ENCODE results near the gene CD52.

Gene CD52

GRCh38 chr1:26358411-26359384 is 40.9 kb downstream of the CD52 start:
- no peak overlapping the region for H3K4me3 ChIP-seq (IDR thresholded peaks at IDR 0.05; ENCODE audit: insufficient read depth, low read depth, low read length)
- H2AFZ ChIP-seq (ENCODE audit: low read depth), result no peak overlapping the region
- no peak overlapping the region for H3K9ac ChIP-seq
- H4K20me1 ChIP-seq (ENCODE audit: insufficient read depth), result no peaks in the 10 kb centered on the region
- H3K27ac ChIP-seq, result no peak overlapping the region
- H3K36me3 ChIP-seq (ENCODE audit: insufficient read depth), result no peaks in the 10 kb centered on the region
- TF ChIP-seq CTCF (conservative IDR thresholded peaks at IDR 0.05; ENCODE audit: low read depth, low read length), result no peak
- no peaks in the 10 kb centered on the region for H3K79me2 ChIP-seq (ENCODE audit: insufficient read depth, low read depth)
- no peaks in the 10 kb centered on the region for H3K27me3 ChIP-seq (ENCODE audit: insufficient read depth, low read depth)
- peaks cover 2% of the 10 kb centered on the region for H3K4me1 ChIP-seq (ENCODE audit: low read depth, poor library complexity, severe bottlenecking)
- no peak overlapping the region for H3K4me2 ChIP-seq

- Histone ChIP-seq H3K27ac (no peak overlapping the region), H3K4me3 (IDR thresholded peaks at IDR 0.05; ENCODE audit: insufficient read depth, low read depth, low read length) (no peak overlapping the region), H3K36me3 (ENCODE audit: insufficient read depth) (no peaks in the 10 kb centered on the region), H3K4me2 (no peak overlapping the region), H3K4me1 (ENCODE audit: low read depth, poor library complexity, severe bottlenecking) (peaks cover 6% of the 10 kb centered on the region), H3K9ac (no peak overlapping the region), H2AFZ (ENCODE audit: low read depth) (no peak overlapping the region), H3K79me2 (ENCODE audit: insufficient read depth, low read depth) (no peaks in the 10 kb centered on the region), H4K20me1 (ENCODE audit: insufficient read depth) (no peaks in the 10 kb centered on the region), H3K27me3 (ENCODE audit: insufficient read depth, low read depth) (peaks cover 13% of the 10 kb centered on the region; the same call in 1 of the 2 replicates)
- TF ChIP-seq CTCF (conservative IDR thresholded peaks at IDR 0.05; ENCODE audit: low read depth, low read length), result no peak
Observed at GRCh38 chr1:26359981-26360806, 42.4 kb downstream of the CD52 start.

GRCh38 chr1:26360807-26361604 is 43.2 kb downstream of the CD52 start:
- no peaks in the 10 kb centered on the region for H3K79me2 ChIP-seq (ENCODE audit: insufficient read depth, low read depth)
- H3K9ac ChIP-seq, result no peak overlapping the region
- H3K4me3 ChIP-seq (IDR thresholded peaks at IDR 0.05; ENCODE audit: insufficient read depth, low read depth, low read length), result no peak overlapping the region
- peaks cover 6% of the 10 kb centered on the region for H3K4me1 ChIP-seq (ENCODE audit: low read depth, poor library complexity, severe bottlenecking)
- H3K4me2 ChIP-seq, result no peak overlapping the region
- no peak overlapping the region for H2AFZ ChIP-seq (ENCODE audit: low read depth)
- H3K27me3 ChIP-seq (ENCODE audit: insufficient read depth, low read depth), result peaks cover 18% of the 10 kb centered on the region; the same call in 1 of the 2 replicates
- H4K20me1 ChIP-seq (ENCODE audit: insufficient read depth), result no peaks in the 10 kb centered on the region
- H3K27ac ChIP-seq, result no peak overlapping the region
- H3K36me3 ChIP-seq (ENCODE audit: insufficient read depth), result no peaks in the 10 kb centered on the region
- TF ChIP-seq CTCF (conservative IDR thresholded peaks at IDR 0.05; ENCODE audit: low read depth, low read length), result no peak

- H4K20me1 ChIP-seq (ENCODE audit: insufficient read depth), result no peaks in the 10 kb centered on the region
- no peaks in the 10 kb centered on the region for H3K79me2 ChIP-seq (ENCODE audit: insufficient read depth, low read depth)
- H3K4me1 ChIP-seq (ENCODE audit: low read depth, poor library complexity, severe bottlenecking), result peaks cover 6% of the 10 kb centered on the region
- H3K27ac ChIP-seq, result no peak overlapping the region
- no peak overlapping the region for H3K4me3 ChIP-seq (IDR thresholded peaks at IDR 0.05; ENCODE audit: insufficient read depth, low read depth, low read length)
- no peaks in the 10 kb centered on the region for H3K36me3 ChIP-seq (ENCODE audit: insufficient read depth)
- H3K9ac ChIP-seq, result no peak overlapping the region
- H2AFZ ChIP-seq (ENCODE audit: low read depth), result no peak overlapping the region
- H3K27me3 ChIP-seq (ENCODE audit: insufficient read depth, low read depth), result peaks cover 18% of the 10 kb centered on the region; the same call in 1 of the 2 replicates
- no peak overlapping the region for H3K4me2 ChIP-seq
- no peak for TF ChIP-seq CTCF (conservative IDR thresholded peaks at IDR 0.05; ENCODE audit: low read depth, low read length)
Observed at GRCh38 chr1:26361605-26362122, 43.9 kb downstream of the CD52 start.
